Amniotic epithelial cell (primary cell): ENCODE data around the gene DHX34.
A peak's percentile ranks its signal among the peaks of the same experiment; 100 is the strongest.
"Not testable (repeated sequence)": the region's sequence is repeated elsewhere in the genome, so short reads cannot be mapped to it uniquely, and the experiment has no call there.

Experiments used
- DNase-seq: peaks from one replicate; pipeline ENCODE4 v3.0.0-alpha.2; 2010; ENCODE audit warnings: low read depth

The DHX34 gene

GRCh38 chr19:47370045-47370611 is 21.0 kb downstream of the DHX34 start:
- DNase-seq, result peak; percentile 84

GRCh38 chr19:47371261-47371660 is 22.1 kb downstream of the DHX34 start:
- DNase-seq, result no peak

GRCh38 chr19:47372603-47373002 is 23.5 kb downstream of the DHX34 start:
- no peak for DNase-seq

- DNase-seq, result no peak
These were observed 24.4 kb downstream of the DHX34 start for GRCh38 chr19:47373246-47374240.

GRCh38 chr19:47374876-47375693 is 26.0 kb downstream of the DHX34 start:
- no peak for DNase-seq

- no peak for DNase-seq
These were observed 26.8 kb downstream of the DHX34 start for GRCh38 chr19:47375694-47376588.

GRCh38 chr19:47376589-47377144 is 27.6 kb downstream of the DHX34 start:
- DNase-seq, result peak; percentile 25

- no peak for DNase-seq
These were observed 28.1 kb downstream of the DHX34 start for GRCh38 chr19:47377208-47377701.

GRCh38 chr19:47377801-47378200 is 28.7 kb downstream of the DHX34 start:
- DNase-seq, result no peak

- DNase-seq, result no peak
These were observed 29.1 kb downstream of the DHX34 start for GRCh38 chr19:47378246-47378645.

- DNase-seq, result no peak
These were observed 30.3 kb downstream of the DHX34 start for GRCh38 chr19:47379381-47379938.

GRCh38 chr19:47380559-47380958 is 31.4 kb downstream of the DHX34 start:
- DNase-seq, result no peak

- DNase-seq, result no peak
These were observed 32.0 kb downstream of the DHX34 start for GRCh38 chr19:47381121-47381520.

GRCh38 chr19:47381653-47382279 is 32.7 kb downstream of the DHX34 start:
- no peak for DNase-seq

GRCh38 chr19:47383890-47384289 is 34.8 kb downstream of the DHX34 start:
- DNase-seq, result not testable (repeated sequence)

GRCh38 chr19:47384533-47384932 is 35.4 kb downstream of the DHX34 start:
- not testable (repeated sequence) for DNase-seq

- not testable (repeated sequence) for DNase-seq
These were observed 37.5 kb downstream of the DHX34 start for GRCh38 chr19:47386582-47386981.

GRCh38 chr19:47387623-47388022 is 38.5 kb downstream of the DHX34 start:
- not testable (repeated sequence) for DNase-seq

GRCh38 chr19:47388721-47389120 is 39.6 kb downstream of the DHX34 start:
- DNase-seq, result not testable (repeated sequence)

- DNase-seq, result peak; percentile 40
These were observed 40.0 kb downstream of the DHX34 start for GRCh38 chr19:47389150-47389556.
